Skeletal muscle cell (primary cell): Measurements from ENCODE around the gene KLC1.

Source experiments
- DNase-seq: peaks from one replicate; pipeline ENCODE4 v3.0.0-alpha.2; 2010; ENCODE audit warnings: low read depth
- H3K4me3 ChIP-seq: 2 replicates; pipeline ENCODE4 v1.5.1; 2011; ENCODE audit warnings: low read depth, mild to moderate bottlenecking, control low read depth, low read length, moderate library complexity

The KLC1 gene

GRCh38 chr14:103699261-103699661 lies 70.2 kb downstream of the KLC1 start:
- no peak overlapping the region for H3K4me3 ChIP-seq
- DNase-seq, result no peak

GRCh38 chr14:103699901-103700752 lies 71.1 kb downstream of the KLC1 start:
- no peak overlapping the region for H3K4me3 ChIP-seq
- DNase-seq, result no peak

DNA sequence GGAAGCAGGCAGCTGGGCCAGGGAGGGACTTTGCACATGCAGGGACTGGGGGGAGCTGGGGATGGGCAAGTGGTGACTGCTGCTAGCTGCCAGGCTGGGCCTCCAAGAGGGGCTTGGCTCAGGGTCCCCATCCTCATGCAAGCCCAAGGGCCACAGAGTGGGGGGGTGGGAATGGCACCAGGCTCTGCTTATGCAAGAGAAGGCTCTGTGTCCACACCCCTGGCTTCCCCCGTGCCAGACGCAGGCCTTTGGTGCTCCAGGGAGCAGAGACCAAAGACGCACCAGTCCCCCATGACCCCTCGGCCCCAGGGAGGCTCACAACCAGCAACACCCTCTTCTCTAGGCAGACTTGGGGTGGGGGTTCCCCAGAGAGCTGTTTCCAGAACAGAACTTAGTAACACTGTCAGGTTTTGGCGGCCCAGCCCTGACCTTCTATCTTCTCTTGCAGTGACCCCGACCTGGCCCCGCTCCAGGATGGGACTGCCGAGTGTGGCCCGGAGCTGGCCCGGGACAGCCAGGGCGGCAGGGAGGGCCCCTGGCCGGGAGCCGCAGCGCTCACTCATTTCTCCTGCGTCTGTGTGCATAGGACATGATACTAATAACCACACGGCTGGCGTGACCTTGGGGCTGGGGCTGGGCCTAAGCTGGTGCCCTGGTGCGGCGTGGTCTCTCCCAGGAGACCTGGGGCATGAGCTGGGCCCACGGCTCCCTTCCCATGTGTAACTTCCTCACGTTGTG lies 71.9 kb downstream of the KLC1 start:
- no peak overlapping the region for H3K4me3 ChIP-seq
- no peak for DNase-seq

- DNase-seq, result no peak
- H3K4me3 ChIP-seq, result no peak overlapping the region
Measured at GRCh38 chr14:103702095-103702494, 73.1 kb downstream of the KLC1 start.

- H3K4me3 ChIP-seq, result no peak overlapping the region
- DNase-seq, result no peak
Measured at GRCh38 chr14:103702497-103703432, 73.8 kb downstream of the KLC1 start.

- no peak for DNase-seq
- no peak overlapping the region for H3K4me3 ChIP-seq
Measured at GRCh38 chr14:103703433-103704385, 74.7 kb downstream of the KLC1 start.

- no peak overlapping the region for H3K4me3 ChIP-seq
- DNase-seq, result no peak
Measured at GRCh38 chr14:103704708-103705107, 75.7 kb downstream of the KLC1 start.

- no peak for DNase-seq
- H3K4me3 ChIP-seq, result no peak overlapping the region
Measured at GRCh38 chr14:103705118-103705503, 76.1 kb downstream of the KLC1 start.

- DNase-seq, result no peak
- H3K4me3 ChIP-seq, result no peak overlapping the region
Measured at GRCh38 chr14:103705504-103706284, 76.7 kb downstream of the KLC1 start.

DNA sequence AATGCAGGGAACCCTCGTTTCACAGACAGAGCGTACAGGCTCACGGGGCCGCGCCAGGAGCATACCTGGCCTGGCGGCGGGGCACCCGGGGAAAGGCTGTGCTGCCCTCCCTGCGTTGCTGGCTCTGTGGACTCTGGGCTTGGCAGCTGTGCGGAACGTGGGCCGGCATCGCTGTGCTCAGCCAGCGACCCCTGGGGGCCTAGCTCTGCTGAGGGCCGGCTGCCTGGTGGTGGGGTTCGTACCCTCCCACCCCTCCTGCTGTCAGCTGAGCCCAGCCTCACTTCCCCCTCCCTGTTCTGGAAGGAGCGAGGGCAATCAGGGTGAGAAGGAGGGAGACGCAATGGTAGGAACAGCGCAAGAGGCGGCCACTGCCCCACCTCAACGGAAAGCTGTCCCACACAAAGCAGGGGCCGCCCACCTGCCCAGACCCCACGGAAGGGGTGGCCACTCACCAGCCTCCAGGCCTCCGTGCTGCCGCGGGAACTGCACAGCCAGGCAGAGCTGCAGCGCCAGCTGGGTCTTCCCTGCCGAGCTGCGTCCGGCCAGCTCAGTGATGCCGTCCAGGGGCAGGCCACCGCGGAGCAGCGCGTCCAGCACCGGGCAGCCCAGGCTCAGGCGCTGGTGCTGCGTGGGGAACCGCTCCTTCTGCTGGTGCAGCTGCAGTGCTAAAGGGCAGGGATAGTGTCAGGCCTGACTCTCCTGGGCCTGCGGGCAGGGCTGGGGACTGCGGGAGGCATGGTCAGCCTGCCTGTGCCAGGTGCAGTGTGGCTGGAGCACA lies 77.7 kb downstream of the KLC1 start:
- no peak overlapping the region for H3K4me3 ChIP-seq
- DNase-seq, result no peak

DNA sequence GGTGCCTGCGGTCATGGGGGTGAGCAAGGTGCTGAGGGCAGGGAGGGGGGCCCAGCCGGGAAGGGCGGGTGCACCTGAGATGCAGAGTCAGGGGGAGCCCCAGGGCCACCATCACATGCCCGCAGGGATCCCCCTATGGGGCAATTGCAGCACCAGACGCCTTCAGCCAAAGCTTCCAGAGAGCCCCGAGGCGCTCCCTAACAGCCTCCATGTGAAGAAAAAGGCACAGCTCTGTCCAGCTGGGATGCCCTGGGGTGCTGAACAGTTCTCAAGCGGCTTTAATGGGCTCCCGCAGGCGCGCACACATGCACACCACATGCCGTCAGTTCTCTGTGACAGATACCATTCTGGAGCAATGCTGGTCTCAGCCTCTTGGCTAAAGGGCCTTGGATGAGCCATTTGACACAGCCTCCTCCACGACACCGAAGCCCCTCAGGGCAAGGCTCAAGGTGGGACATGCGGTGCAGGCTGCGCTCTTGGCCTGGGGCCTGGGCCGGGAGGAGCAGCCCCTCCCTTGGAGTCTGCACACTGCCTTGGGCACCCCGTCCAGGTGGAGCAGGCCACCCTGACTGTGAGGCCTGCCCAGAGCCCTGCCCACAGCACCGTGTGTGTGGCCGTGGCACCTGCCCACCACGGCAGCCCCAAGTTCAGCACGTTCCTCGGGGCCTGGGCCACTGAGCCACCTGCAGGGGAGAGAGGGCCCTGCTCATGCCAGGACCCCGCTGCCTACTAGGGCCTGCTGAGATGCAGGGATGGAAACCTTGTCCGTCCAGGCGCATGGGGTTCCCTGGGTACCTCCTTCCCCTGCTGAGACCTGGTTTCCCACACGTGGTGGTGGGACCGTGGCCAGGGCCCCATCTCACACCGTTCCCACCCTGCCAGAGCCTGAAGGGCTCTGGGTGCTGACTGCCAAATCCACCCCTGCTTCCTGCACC lies 78.6 kb downstream of the KLC1 start:
- no peak overlapping the region for H3K4me3 ChIP-seq
- DNase-seq, result no peak

DNA sequence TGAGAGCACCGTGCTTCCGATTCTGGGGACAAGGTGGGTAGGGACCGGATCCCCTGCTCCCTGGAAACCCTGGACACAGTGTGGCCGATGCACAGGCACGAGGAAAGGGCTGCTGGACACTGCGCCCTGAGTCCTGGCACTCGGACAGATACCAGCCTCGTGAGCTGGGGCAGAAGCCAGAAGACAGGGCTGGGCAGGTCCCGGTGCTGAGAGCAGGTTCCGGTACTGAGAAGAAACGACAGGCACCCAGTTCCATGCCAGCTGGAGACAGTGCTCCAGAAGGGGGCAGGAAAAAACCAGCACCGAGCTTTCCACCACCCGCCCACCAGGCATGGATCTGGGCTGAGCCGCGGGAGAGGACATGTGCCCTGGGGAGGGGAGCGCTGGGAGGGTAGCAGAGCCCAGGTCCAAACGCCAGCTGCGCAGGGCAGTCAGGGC lies 79.8 kb downstream of the KLC1 start:
- no peak overlapping the region for H3K4me3 ChIP-seq

GRCh38 chr14:103709814-103710213 lies 80.8 kb downstream of the KLC1 start:
- DNase-seq, result no peak
- H3K4me3 ChIP-seq, result no peak overlapping the region

More for the DNA sequence above, 79.8 kb downstream of the KLC1 start:
- DNase-seq, result no peak

DNA sequence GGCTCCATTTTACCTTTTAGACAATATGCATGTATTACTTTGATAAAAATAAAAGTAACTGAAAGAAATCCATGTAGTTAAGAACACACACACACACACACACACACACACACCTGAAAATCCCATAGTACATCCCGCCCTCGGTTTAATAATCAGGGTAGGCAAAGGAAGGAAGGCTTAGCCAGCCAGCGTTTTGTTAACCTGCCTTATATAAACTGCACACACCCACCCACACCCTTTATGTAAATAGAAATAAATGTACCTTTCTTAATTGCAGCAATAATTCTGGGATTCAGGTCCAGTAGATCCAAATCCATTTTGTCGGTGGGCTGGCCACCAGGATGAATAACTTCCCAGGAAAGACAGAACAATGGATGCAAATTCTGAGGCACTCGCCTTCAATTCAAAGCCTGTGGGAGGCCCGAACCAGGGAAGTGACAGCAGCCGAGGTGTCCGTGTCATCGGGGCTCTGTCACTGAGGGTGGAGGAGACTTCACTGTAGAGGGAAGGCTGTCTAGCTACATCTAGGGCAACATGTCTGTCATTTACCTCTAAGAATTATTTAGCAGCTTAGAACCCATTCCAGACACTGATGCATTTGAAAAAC lies 81.9 kb downstream of the KLC1 start:
- H3K4me3 ChIP-seq, result no peak overlapping the region
- no peak for DNase-seq

DNA sequence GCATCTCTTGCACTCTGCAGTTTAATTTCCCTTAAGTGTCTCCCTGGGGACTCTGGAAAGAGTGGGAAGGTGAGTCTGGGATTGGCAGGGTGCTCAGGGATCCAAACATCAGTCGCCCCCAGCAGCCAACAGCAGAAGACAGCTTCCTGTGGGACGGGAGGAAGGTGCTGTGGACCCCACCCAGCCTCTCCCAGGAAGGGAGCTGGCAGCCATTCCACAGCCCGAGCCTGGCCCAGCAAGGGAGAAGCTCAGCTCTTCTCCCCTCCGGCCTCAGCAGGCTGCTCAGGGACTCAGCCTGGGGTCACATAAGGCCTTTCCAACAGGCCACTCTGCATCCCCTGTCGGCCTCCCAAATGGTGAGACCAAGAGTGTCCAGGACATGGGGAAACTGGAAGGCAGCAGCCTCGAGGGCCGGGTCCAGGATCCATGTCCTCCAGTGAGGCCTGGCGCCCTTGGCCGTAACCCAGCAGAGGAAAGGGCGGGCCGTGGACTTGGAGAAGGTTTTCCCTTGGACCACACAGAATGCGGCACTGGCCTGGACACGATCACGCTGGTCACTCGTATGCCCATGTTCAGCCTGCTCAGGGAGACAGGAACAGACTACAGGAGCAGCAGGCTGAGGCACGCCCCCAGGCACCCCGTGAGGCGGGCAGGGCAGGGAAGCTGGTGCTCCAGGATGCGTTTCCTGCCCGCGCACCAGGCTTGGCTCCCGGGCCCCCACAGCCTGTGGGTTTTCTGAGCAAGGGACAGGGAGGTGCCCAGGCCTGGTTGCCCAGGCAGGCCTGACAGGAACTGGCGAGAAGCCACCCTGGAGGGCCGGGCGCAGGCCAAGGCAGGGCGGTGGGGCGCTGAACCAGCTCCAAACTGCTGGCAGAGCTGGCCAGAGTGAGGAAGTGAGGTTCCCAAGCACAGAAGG lies 82.8 kb downstream of the KLC1 start:
- no peak overlapping the region for H3K4me3 ChIP-seq
- DNase-seq, result no peak
